Measurements from ENCODE around the gene AMIGO3.
"Not testable (repeated sequence)": the region's sequence is repeated elsewhere in the genome, so short reads cannot be mapped to it uniquely, and the experiment has no call there.

The AMIGO3 gene

GRCh38 chr3:49689046-49689907, 30.2 kb downstream of the AMIGO3 start, which contains the start of the genes MST1 and RNF123:
MST1 (minus strand) TSS chr3:49689474; CDS start chr3:49688691, 783 bp downstream.
RNF123 (plus strand) TSS chr3:49689557; CDS start chr3:49691166, 1,609 bp downstream.
- peak; percentile 77 for DNase-seq (ENCODE audit: low spot score)

- not testable (repeated sequence) for DNase-seq (ENCODE audit: low spot score)
Observed at GRCh38 chr3:49688338-49689045, 31.0 kb downstream of the AMIGO3 start.

GRCh38 chr3:49687424-49687795, 32.1 kb downstream of the AMIGO3 start:
- not testable (repeated sequence) for DNase-seq (ENCODE audit: low spot score)

- DNase-seq (ENCODE audit: low spot score): peak; percentile 82
Observed at GRCh38 chr3:49686769-49687423, 32.6 kb downstream of the AMIGO3 start.

- DNase-seq (ENCODE audit: low spot score): peak; percentile 64
Observed at GRCh38 chr3:49686346-49686745, 33.1 kb downstream of the AMIGO3 start.

GRCh38 chr3:49685846-49686245, 33.6 kb downstream of the AMIGO3 start:
- DNase-seq (ENCODE audit: low spot score): not testable (repeated sequence)

- not testable (repeated sequence) for DNase-seq (ENCODE audit: low spot score)
Observed at GRCh38 chr3:49685103-49685502, 34.4 kb downstream of the AMIGO3 start.

GRCh38 chr3:49684453-49684852, 35.0 kb downstream of the AMIGO3 start:
- not testable (repeated sequence) for DNase-seq (ENCODE audit: low spot score)

GRCh38 chr3:49683162-49683561, 36.3 kb downstream of the AMIGO3 start:
- no peak for DNase-seq (ENCODE audit: low spot score)

- DNase-seq (ENCODE audit: low spot score): no peak
Observed at GRCh38 chr3:49681543-49681942, 37.9 kb downstream of the AMIGO3 start.

GRCh38 chr3:49681232-49681522, 38.3 kb downstream of the AMIGO3 start:
- no peak for DNase-seq (ENCODE audit: low spot score)

- DNase-seq (ENCODE audit: low spot score): no peak
Observed at GRCh38 chr3:49680493-49681231, 38.8 kb downstream of the AMIGO3 start.

GRCh38 chr3:49675912-49676311, 43.6 kb downstream of the AMIGO3 start:
- DNase-seq (ENCODE audit: low spot score): no peak

GRCh38 chr3:49674497-49674983, 44.9 kb downstream of the AMIGO3 start:
- no peak for DNase-seq (ENCODE audit: low spot score)

GRCh38 chr3:49673715-49674496, 45.6 kb downstream of the AMIGO3 start, which contains the start of gene APEH:
APEH (plus strand) TSS chr3:49674351; CDS start chr3:49674402, 51 bp downstream.
- peak; percentile 99 for DNase-seq (ENCODE audit: low spot score)

GRCh38 chr3:49673121-49673714, 46.3 kb downstream of the AMIGO3 start:
- DNase-seq (ENCODE audit: low spot score): peak; percentile 79

- peak; percentile 75 for DNase-seq (ENCODE audit: low spot score)
Observed at GRCh38 chr3:49671291-49672288, 47.9 kb downstream of the AMIGO3 start.

- no peak for DNase-seq (ENCODE audit: low spot score)
Observed at GRCh38 chr3:49670940-49671290, 48.6 kb downstream of the AMIGO3 start.

GRCh38 chr3:49669352-49669751, 50.1 kb downstream of the AMIGO3 start:
- DNase-seq (ENCODE audit: low spot score): no peak

Data from SW480 (cell line).